Lung (tissue), 12 donors: ENCODE results near the gene TLR9. TPM values are rescaled to one million over a fixed set of nuclear protein-coding genes. Genes with fewer than 3 reads are reported as not detected.

Experiments used
- ATAC-seq: fragments of 200-7000 bp; cut with Tn5 transposase; one replicate; pipeline ENCODE4 v1.9.1; 2020; ENCODE audit warnings: moderate number of reproducible peaks; ENCODE audit not compliant: insufficient read depth, low FRiP score
- DNase-seq, 3 donors: peaks; one replicate each; pipeline ENCODE4 v3.0.0-alpha.2; 2013 to 2017
- H3K27ac ChIP-seq, 2 donors: one replicate each; pipeline ENCODE4 v1.5.1; 2013; ENCODE audit warnings: mild to moderate bottlenecking in 2 of 2, moderate library complexity in 2 of 2, control low read depth in 1 of 2, inconsistent platforms in 1 of 2, low read depth in 1 of 2, low read length in 1 of 2
- H3K27me3 ChIP-seq, 3 donors: one replicate each; pipeline ENCODE4 v1.5.1; 2013; ENCODE audit warnings: low read length in 2 of 3; ENCODE audit not compliant: control insufficient read depth in 3 of 3, insufficient read depth in 3 of 3
- H3K36me3 ChIP-seq, 4 donors: one replicate each; pipeline ENCODE4 v1.5.1; 2013; ENCODE audit warnings: low read length in 4 of 4, mild to moderate bottlenecking in 1 of 4, moderate library complexity in 1 of 4; ENCODE audit not compliant: control insufficient read depth in 4 of 4, insufficient read depth in 4 of 4
- H3K4me1 ChIP-seq, 5 donors: one replicate each; pipeline ENCODE4 v1.5.1; 2013; ENCODE audit warnings: low read length in 5 of 5, mild to moderate bottlenecking in 2 of 5, moderate library complexity in 1 of 5; ENCODE audit not compliant: control insufficient read depth in 5 of 5, insufficient read depth in 5 of 5
- H3K4me3 ChIP-seq: one replicate; pipeline ENCODE4 v1.5.1; 2013; ENCODE audit warnings: mild to moderate bottlenecking, control low read depth, moderate library complexity
- H3K9ac ChIP-seq, 2 donors: one replicate each; pipeline ENCODE4 v1.5.1; 2013; ENCODE audit warnings: low read length in 2 of 2, control low read depth in 1 of 2; ENCODE audit not compliant: insufficient read depth in 1 of 2
- H3K9me3 ChIP-seq, 4 donors: one replicate each; pipeline ENCODE4 v1.5.1; 2013; ENCODE audit warnings: low read length in 3 of 4, mild to moderate bottlenecking in 1 of 4, moderate library complexity in 1 of 4; ENCODE audit not compliant: control insufficient read depth in 4 of 4, insufficient read depth in 3 of 4
- WGBS, 2 donors: extraction: QIAGEN DNeasy Blood & Tissue Kit; methylation state at CpG; one replicate each; pipeline ENCODE4 v1.1.7; 2013; 5-methylcytosine and 5-hydroxymethylcytosine counted together
- polyA plus RNA-seq, 2 donors: library from polyadenylated mRNA; stranded (reverse); fragments of 200-250 nt; gene quantifications; one replicate each; pipeline ENCODE4 v1.2.1, GENCODE V29; 2013
- total RNA-seq, 2 donors: library from RNA; depleted of rRNA in 1 of 2; stranded (reverse); fragments of >200 nt in 1 of 2; gene quantifications; one replicate each; pipeline ENCODE4 v1.2.1, GENCODE V29; 2014 to 2021
- TF ChIP-seq, protein P1 (sequence below): IDR thresholded peaks from 2 replicates; pipeline ENCODE4 v1.5.1; 2012; ENCODE audit warnings: mild to moderate bottlenecking; ENCODE audit errors: control extremely low read depth, extremely low read depth
- donor health status: control.
- donor health status: control.
- donor health status: Bipolar disorder and iron deficiency.
- donor health status: healthy.
- donor health status: DM: yes; HTN: yes; CAD: no.

TLR9 gene
- total and polyA plus RNA-seq, 4 donors, result 0.20 to 1.1 (median 0.37) TPM

DNA sequence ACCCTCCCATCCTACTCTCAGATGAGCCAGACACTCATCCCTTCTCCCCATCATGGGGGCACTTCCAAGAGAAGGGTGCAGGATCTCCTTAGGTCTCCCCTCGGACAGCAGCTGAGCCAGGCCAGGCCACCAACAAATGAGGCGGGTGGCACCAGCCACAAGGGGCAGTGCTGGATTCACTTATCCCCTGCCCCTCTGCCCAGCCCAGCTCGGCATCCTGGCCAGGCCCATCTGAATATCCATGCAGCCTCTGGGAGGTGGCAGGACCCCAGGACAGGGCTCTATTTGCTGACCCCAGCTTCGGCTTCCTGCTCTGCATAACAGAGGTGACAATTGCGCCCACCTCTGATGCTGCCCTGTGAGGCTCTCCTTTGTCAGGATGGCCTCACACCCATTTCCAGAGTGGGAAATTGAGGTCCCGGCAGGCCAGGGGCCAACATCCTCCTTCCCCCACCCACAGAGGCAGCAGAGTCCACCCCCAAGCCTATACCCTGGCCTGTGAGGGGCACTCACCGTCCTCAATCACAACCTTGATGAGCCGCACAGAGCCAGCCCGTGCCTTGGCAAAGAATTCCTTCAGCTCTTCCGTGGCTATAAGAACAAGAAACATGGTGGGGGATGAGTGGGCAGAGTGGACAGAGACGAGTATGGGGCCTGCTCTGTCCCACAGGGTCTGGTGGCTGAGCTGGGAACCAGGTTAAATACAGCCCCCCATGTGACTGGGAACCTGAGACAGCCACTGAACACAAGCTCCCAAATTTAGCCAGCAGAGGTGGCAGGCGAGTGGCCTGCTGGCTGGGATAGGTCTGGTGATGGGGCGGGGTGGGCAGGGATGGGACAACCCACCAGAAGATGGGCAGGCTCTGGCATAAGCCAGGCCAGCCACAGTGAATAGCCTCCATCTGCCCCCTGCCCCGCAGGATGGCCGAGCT is 9.3 kb upstream of the TLR9 start:
- H3K36me3 ChIP-seq, result peaks cover 0 to 47% (median 13%) of the 10 kb centered on the region in 4 donors
- H3K27me3 ChIP-seq, result no peaks in the 10 kb centered on the region
- DNase-seq (no peak), ATAC-seq (no peak)
- peaks cover 6 to 20% (median 14%) of the 10 kb centered on the region in 5 donors for H3K4me1 ChIP-seq
- no peaks in the 10 kb centered on the region for H3K9me3 ChIP-seq
- TF ChIP-seq, protein P1, sequence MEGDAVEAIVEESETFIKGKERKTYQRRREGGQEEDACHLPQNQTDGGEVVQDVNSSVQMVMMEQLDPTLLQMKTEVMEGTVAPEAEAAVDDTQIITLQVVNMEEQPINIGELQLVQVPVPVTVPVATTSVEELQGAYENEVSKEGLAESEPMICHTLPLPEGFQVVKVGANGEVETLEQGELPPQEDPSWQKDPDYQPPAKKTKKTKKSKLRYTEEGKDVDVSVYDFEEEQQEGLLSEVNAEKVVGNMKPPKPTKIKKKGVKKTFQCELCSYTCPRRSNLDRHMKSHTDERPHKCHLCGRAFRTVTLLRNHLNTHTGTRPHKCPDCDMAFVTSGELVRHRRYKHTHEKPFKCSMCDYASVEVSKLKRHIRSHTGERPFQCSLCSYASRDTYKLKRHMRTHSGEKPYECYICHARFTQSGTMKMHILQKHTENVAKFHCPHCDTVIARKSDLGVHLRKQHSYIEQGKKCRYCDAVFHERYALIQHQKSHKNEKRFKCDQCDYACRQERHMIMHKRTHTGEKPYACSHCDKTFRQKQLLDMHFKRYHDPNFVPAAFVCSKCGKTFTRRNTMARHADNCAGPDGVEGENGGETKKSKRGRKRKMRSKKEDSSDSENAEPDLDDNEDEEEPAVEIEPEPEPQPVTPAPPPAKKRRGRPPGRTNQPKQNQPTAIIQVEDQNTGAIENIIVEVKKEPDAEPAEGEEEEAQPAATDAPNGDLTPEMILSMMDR, result no peak
- 89 to 93% methylated on average over 15 of the region's 15 CpGs for WGBS, 2 donors
- no peak overlapping the region for H3K9ac ChIP-seq
- no peak overlapping the region for H3K4me3 ChIP-seq
- H3K27ac ChIP-seq, result peak overlapping the region in 1 of 2 donors; percentile 51

DNA sequence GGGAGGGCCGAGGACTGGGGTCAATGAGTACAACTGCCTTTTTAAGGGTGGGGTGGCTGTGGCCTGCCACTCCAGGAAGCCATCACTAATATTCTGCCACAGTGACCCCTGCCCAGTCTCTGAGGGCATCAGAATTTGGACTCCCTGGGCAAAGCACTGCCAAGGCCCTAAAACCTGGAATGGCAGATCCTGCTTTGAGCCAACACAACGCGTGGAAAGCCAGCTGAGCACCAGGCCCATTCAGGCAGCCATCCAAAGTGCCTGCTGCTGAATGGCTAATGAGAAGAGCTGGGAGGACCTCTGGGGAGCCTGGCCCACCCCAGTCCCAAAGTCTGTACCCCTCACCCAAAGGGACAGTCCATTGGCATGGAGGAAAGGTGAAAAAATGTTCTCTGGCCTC is 8.5 kb upstream of the TLR9 start:
- no peaks in the 10 kb centered on the region for H3K9me3 ChIP-seq
- peaks cover 0 to 55% (median 13%) of the 10 kb centered on the region in 4 donors for H3K36me3 ChIP-seq
- H3K9ac ChIP-seq, result no peak overlapping the region
- H3K27ac ChIP-seq, result peak overlapping the region in 1 of 2 donors; percentile 51
- WGBS, 2 donors, result 75 to 87% methylated on average over 3 of the region's 3 CpGs
- no peak for ATAC-seq
- no peak overlapping the region for H3K4me3 ChIP-seq
- H3K4me1 ChIP-seq, result peaks cover 6 to 20% (median 13%) of the 10 kb centered on the region in 5 donors
- no peaks in the 10 kb centered on the region for H3K27me3 ChIP-seq
- DNase-seq, result no peak
- TF ChIP-seq, protein P1, result no peak

DNA sequence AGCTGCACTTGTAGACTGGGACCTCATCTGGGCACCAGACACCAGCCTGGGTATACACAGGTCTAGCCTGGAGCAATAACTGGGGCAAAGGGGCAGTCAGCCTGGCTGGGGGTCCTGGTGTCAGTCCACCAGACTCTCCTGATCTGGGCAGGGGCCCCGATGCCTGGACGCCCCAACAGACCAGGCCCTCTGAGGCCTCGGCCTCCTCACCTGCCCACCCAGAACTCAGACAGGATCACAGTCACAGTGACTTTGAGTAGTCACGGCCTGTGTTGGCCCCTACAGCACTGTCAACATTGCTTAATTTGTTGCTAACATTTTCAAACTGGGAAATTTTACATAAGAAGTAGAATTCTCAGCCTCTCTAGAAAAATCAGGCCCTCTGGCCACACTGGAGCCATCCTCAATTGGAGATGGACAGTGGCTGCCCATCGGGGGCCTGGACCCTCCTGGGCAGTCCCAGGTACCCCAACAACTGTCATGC is 7.7 kb upstream of the TLR9 start:
- peaks cover under 1 to 17% (median 13%) of the 10 kb centered on the region in 5 donors for H3K4me1 ChIP-seq
- no peak overlapping the region for H3K9ac ChIP-seq
- no peak overlapping the region for H3K4me3 ChIP-seq
- DNase-seq, result no peak
- TF ChIP-seq, protein P1, result no peak
- H3K27me3 ChIP-seq, result no peaks in the 10 kb centered on the region
- peaks cover 0 to 64% (median 14%) of the 10 kb centered on the region in 4 donors for H3K36me3 ChIP-seq
- 91 to 92% methylated on average over 5 of the region's 5 CpGs for WGBS, 2 donors
- ATAC-seq, result no peak
- H3K27ac ChIP-seq, result peak overlapping the region in 1 of 2 donors; percentile 8
- no peaks in the 10 kb centered on the region for H3K9me3 ChIP-seq
